ENCODE measurements around the gene KCNK18.

DNA sequence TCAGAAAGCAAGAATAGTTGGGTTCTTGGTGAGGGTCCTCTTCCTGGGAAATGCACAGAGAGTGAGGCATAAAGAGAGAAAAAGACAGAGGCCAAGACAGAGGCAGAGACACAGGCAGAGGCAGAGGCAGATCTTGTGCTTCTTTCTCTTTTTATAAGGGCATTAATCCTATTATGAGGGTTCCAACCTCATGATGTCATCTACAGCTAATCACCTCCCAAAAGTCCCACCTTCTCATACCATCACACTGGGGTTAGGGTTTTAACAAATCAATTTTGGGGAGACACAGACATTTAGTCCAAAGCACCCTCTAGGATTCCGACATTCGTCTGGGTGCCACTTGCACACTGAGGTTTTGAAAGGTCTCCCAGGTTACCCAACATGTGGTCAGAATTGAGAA is 17.8 kb downstream of the KCNK18 start:
- TF ChIP-seq, protein P1, sequence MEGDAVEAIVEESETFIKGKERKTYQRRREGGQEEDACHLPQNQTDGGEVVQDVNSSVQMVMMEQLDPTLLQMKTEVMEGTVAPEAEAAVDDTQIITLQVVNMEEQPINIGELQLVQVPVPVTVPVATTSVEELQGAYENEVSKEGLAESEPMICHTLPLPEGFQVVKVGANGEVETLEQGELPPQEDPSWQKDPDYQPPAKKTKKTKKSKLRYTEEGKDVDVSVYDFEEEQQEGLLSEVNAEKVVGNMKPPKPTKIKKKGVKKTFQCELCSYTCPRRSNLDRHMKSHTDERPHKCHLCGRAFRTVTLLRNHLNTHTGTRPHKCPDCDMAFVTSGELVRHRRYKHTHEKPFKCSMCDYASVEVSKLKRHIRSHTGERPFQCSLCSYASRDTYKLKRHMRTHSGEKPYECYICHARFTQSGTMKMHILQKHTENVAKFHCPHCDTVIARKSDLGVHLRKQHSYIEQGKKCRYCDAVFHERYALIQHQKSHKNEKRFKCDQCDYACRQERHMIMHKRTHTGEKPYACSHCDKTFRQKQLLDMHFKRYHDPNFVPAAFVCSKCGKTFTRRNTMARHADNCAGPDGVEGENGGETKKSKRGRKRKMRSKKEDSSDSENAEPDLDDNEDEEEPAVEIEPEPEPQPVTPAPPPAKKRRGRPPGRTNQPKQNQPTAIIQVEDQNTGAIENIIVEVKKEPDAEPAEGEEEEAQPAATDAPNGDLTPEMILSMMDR (IDR thresholded peaks at IDR 0.05; ENCODE audit: insufficient read depth, low read depth, low read length), result no peak
- no peak for TF ChIP-seq EZH2 (IDR thresholded peaks at IDR 0.05; ENCODE audit: insufficient read depth, low read length)

Measured in astrocyte (in vitro differentiated cells and primary cell).